CD4-positive, alpha-beta T cell treated with Interferon gamma for 1 hour (primary cell): ENCODE results near the gene MAP9.
"Not testable (repeated sequence)": the region's sequence is repeated elsewhere in the genome, so short reads cannot be mapped to it uniquely, and the experiment has no call there.

Experiments used
- DNase-seq: peaks from one replicate; pipeline ENCODE4 v3.0.0-alpha.2; 2020

The MAP9 gene

DNA sequence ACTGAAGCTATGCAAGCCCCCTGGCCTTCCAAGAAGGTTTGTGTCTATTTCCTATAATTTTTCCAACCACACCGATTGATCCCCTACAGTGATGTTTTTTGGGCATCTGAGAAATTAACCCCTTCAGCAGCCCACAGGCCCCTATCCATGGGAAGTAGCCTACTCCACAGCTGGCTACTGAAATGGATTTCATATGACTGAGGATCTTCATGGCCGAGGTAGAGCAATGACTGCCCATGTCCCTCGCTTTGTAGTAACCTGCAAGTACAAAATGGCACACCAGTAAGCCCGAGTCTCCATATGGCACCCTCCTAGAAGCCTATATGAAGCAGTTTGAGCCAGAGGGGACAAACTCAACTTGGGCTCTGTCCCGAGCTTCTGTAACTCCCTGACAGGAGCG is 36.8 kb downstream of the MAP9 start:
- no peak for DNase-seq

DNA sequence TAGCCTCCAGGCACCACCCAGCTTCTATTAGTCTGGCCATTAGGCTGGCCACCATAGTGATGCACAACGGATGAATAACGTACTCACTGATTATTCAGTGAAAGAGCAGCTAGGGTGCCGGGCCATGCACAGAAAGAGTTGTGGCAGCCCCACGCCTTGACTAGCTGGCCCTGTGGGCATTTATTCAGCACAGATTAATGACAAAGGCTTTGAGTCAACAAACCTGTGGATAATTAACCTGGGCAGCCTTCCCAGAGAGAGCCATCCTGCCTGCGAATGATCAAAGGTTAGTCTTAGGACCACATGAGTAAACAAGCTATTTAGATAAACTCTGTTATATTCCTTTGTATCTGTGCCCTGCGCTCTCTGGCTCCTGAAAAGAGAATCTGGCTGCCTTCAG is 37.2 kb downstream of the MAP9 start:
- DNase-seq, result no peak

DNA sequence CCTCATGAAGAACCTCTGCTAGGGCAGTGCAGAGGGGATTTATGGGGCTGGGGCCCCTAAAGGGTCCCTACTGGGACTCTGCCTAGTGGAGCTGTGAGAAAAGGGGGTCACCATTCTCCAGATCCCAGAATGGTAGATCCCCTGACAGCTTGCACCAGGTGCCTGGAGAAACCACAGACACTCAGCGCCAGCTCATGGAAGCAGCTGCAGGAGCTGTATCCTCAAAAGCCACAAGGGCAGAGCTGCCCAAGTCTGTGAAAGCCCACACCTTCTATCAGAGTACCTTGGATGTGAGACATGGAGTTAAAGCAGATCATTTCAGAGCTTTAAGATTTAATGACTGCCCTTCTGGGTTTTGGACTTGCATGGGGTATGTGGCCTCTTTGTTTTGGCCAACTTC is 38.6 kb downstream of the MAP9 start:
- DNase-seq, result no peak

DNA sequence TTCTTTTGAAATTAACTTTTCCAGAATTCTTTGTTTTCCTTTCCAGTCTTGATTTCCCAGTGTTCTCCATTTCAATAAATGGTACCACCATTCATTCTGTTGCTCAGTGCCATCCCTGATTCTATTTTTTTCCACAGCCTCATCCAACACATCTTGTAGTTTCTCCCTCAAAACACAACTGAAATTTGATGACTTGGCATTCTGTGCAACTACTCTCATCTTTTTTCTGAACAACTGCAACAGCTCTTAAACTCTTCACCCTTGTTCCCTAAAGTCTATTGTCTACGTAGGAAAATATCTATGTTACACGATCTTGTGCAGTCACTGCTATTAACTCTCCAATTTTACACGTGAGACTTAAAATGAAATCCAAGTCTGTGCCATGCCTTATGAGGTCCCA is 40.5 kb downstream of the MAP9 start:
- DNase-seq, result no peak

DNA sequence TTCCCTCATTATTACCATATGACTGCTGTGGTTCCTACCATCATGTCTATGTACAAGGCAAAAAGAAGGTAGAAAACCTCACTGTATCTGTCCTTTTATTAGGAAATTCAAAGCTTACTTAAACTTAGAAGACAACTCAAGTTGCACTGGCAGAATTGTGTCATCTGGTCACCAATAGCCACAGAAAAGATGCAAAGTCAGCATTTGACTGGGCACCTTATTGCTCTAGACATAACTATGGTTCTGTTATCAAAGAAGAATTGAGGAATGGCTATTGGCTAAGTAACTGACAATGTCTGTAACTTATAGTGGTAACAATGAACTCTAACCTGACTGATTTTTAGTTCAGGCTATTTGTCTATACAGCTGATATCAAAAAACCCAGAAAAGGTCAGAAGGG is 45.3 kb downstream of the MAP9 start:
- no peak for DNase-seq

DNA sequence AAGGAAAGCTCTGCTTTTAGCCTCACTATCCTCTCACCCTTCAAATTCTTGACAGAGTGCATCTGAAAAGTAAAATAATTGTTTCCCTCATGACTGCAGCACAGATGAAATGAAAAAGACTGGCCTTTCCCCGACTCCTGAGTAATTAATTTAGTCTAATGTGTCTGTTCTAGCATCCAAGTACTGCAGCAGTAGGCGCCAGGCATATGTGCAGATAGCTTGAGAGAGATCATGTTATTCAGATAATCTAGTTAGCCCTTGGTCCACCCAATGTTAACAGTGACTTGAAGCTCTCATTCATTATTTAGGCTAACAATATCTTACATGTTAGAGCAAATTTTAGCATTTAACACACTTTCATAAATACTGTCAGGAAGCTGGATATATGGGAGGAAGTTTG is 54.0 kb downstream of the MAP9 start:
- DNase-seq, result no peak

DNA sequence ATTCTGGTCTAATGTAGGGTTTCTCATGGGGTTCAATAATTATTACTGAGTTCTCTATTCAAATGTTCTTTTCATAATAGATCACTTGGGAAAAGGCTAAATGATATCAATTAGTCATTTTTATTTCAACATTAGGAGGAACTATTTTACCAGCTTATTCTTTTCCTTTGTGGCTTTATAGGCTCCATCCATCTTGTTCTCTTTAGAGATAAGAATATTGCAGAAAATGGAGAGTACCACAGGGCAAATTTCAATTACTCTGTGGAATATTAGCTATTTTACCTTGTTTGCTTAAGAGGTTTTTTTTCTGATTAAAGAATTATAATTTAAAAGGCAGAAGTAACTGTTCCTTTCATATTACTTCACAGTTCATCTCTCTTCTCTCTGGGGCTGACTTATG is 55.8 kb downstream of the MAP9 start:
- no peak for DNase-seq

DNA sequence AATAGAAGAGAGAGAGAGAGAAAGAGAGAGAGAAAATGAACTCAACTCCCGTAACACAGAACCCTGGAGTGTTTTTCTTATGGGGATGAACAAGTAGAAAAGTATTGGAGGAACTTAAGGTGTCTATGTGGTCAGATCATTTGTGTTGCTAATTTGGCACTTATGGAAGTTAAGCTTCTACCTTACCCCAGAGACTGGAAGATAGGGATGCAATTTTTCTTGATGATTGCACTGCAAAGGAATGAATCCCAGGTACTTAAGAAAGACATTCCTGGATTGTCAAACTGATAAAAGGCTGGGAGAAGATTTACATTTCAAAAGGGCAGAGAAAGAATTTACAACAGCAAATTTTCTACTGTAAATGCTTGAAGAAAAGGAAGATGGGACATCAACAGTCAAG is 57.2 kb downstream of the MAP9 start:
- no peak for DNase-seq

DNA sequence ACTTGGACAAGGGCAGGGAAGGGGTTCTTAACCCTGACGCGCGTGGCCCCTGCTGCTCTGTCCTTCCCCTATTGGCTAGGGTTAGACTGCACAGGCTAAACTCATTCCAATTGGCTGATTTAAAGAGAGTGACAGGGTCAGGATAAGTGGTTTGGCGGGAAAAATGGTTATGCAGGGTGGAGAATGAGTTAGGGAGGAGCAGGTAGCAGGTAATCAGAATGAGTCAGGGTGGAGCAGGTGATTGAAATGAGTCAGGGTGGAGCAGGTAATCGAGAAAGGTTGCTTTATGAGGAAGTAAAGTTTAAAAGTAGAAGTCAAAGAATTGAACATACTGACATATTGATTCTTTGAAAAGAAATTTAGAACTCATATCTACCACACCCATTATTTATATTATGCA is 64.7 kb downstream of the MAP9 start:
- DNase-seq, result not testable (repeated sequence)

DNA sequence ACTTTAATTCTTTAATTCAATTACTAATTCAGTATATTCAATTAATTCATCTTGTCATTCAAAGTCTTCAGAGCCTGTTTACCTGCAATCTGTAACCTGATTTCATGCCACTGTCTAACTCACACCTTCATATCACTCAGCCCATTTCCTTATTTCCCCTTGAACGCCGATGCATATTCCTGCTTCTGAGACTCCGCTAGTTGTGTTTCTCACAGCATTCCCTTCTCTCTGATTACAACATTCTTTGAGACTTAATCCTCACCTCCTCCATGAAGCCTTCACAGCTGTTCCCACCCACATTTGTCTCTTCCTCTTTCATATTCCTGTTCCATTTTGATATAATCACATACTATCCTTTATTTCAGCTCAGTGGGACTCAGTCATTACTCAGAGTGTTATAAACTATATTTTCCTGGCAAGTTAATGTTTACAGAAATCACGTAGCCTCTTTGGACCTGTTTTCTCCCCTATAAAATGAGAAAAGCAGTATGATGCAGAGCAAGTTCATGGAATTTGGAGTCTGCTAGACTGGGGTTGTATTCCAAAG is 69.0 kb downstream of the MAP9 start:
- DNase-seq, result no peak

DNA sequence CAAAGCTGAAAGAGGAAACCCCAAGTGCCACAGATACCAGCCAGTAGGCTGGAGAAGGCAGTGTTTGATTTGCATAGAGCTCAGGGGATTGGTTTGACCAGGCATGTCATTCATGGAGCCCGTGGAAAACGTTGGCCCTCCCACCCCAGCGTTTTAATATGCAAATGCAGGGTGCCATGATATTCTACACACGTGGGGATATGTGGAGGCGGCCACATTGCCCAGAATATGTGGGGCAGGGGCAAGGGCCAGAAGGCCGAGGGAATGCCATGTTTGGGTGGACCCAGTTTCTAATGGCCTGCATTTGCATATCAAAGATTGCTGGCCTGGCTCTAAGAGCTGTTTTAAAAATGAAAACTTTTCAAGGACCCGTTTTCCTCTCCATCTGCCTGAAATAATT is 71.1 kb downstream of the MAP9 start:
- DNase-seq, result no peak

DNA sequence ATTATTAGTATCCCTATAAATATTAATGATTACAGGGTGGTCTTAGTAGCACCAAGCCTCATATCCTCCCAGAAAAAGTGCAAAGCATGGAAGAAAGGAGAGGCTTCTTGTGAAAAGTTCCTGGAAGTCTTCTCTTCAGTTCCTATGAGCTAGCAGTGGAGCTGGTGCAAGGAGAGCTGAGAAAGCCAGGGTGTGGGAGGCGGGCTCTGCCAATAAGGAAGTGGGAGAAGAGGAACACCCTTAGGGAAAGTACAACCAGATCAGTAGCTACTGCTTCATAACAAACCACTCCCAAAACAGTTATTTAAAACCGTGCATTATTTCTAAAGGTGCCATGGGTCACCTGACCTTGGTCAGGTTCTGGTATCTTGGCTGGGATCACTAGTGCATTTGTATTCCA is 72.4 kb downstream of the MAP9 start:
- no peak for DNase-seq

DNA sequence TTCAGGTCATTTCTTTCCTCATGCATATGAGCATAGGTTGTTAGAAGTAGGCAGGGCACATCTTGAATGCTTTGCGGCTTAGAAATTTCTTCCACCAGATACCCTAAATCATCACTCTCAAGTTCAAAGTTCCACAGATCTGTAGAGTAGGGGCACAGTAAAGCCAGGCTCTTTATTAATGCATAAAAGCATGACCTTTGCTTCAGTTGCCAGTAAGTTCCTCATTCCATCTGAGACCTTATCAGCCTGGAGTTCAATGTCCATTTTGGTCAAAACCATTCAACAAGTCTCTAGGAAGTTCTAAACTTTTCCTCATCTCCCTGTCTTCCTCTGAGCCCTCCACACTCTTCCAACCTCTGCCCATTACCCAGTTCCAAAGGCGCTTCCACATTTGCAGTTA is 77.7 kb downstream of the MAP9 start:
- DNase-seq, result no peak
